Measurements from ENCODE around the gene ERC2. TPM values are rescaled to one million over a fixed set of nuclear protein-coding genes. Genes with fewer than 3 reads are reported as not detected.

Gene ERC2
- total RNA-seq, 4 donors from 2014 or later, result 0.81 to 2.9 (median 1.6) TPM

- no peak for TF ChIP-seq POLR2AphosphoS5 (IDR thresholded peaks at IDR 0.05)
- Histone ChIP-seq H3K27me3 (no peaks in the 10 kb centered on the region), H3K9me3 (no peaks in the 10 kb centered on the region), H3K36me3 (no peaks in the 10 kb centered on the region), H3K27ac (no peak overlapping the region), H3K4me3 (no peak overlapping the region), H3K4me1 (peaks cover 0 to 9% (median 4%) of the 10 kb centered on the region in 3 donors)
- no peak for ATAC-seq
- WGBS, 2 donors (ENCODE audit: low coverage in 1 of 2), result 82 to 85% methylated on average over 2 of the region's 2 CpGs
Measured at GRCh38 chr3:56130036-56130435, 338.2 kb downstream of the ERC2 start.

GRCh38 chr3:56126632-56127031 is 341.6 kb downstream of the ERC2 start:
- Histone ChIP-seq H3K4me3 (no peak overlapping the region), H3K27ac (no peak overlapping the region), H3K27me3 (no peaks in the 10 kb centered on the region), H3K36me3 (no peaks in the 10 kb centered on the region), H3K9me3 (no peaks in the 10 kb centered on the region), H3K4me1 (no peaks in the 10 kb centered on the region)
- TF ChIP-seq, protein P1, sequence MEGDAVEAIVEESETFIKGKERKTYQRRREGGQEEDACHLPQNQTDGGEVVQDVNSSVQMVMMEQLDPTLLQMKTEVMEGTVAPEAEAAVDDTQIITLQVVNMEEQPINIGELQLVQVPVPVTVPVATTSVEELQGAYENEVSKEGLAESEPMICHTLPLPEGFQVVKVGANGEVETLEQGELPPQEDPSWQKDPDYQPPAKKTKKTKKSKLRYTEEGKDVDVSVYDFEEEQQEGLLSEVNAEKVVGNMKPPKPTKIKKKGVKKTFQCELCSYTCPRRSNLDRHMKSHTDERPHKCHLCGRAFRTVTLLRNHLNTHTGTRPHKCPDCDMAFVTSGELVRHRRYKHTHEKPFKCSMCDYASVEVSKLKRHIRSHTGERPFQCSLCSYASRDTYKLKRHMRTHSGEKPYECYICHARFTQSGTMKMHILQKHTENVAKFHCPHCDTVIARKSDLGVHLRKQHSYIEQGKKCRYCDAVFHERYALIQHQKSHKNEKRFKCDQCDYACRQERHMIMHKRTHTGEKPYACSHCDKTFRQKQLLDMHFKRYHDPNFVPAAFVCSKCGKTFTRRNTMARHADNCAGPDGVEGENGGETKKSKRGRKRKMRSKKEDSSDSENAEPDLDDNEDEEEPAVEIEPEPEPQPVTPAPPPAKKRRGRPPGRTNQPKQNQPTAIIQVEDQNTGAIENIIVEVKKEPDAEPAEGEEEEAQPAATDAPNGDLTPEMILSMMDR (IDR thresholded peaks at IDR 0.05), result no peak
- no peak for TF ChIP-seq POLR2A (IDR thresholded peaks at IDR 0.05)
- no peak for ATAC-seq

GRCh38 chr3:56125358-56126005 is 342.8 kb downstream of the ERC2 start:
- H3K27me3 ChIP-seq, result no peaks in the 10 kb centered on the region
- 38 to 41% methylated on average over 4 to 5 of the region's 5 CpGs for WGBS, 2 donors (ENCODE audit: low coverage in 1 of 2)
- no peaks in the 10 kb centered on the region for H3K4me1 ChIP-seq
- no peaks in the 10 kb centered on the region for H3K36me3 ChIP-seq
- no peak for TF ChIP-seq EP300 (IDR thresholded peaks at IDR 0.05)
- no peak for TF ChIP-seq POLR2A (IDR thresholded peaks at IDR 0.05)
- TF ChIP-seq POLR2AphosphoS5 (IDR thresholded peaks at IDR 0.05), result peak; percentile 36
- ATAC-seq, result peak; percentile 83
- H3K4me3 ChIP-seq, result no peak overlapping the region
- no peak overlapping the region for H3K27ac ChIP-seq
- no peaks in the 10 kb centered on the region for H3K9me3 ChIP-seq

- Histone ChIP-seq H3K9me3 (no peaks in the 10 kb centered on the region), H3K4me1 (no peaks in the 10 kb centered on the region), H3K4me3 (no peak overlapping the region), H3K27me3 (no peaks in the 10 kb centered on the region), H3K36me3 (no peaks in the 10 kb centered on the region), H3K27ac (no peak overlapping the region)
- no peak for ATAC-seq
- 62 to 100% methylated on average over 1 of the region's 1 CpG for WGBS, 2 donors (ENCODE audit: low coverage in 1 of 2)
- TF ChIP-seq EP300 (IDR thresholded peaks at IDR 0.05), result no peak
Measured at GRCh38 chr3:56124546-56124945, 343.7 kb downstream of the ERC2 start.

DNA sequence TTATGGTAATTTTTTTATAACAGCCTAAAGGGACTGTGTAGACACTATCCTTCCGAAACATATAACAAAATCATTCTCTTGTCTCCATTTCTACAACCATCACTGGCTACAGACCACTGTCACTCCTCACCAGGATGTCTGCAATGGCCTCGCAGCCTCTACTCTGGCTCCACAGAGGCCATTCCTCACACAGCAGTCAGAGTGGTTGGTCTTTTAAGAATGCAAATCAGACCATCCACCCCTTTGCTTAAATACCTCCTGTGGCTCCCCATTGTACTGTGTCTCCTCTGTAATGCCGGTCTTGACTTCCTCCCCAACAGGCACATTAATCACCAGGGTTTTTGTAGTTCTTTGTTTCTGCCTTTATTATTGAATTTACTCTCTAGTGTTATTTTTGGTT is 344.8 kb downstream of the ERC2 start:
- H3K4me3 ChIP-seq, result no peak overlapping the region
- ATAC-seq, result no peak
- WGBS, 2 donors (ENCODE audit: low coverage in 1 of 2), result 71 to 85% methylated on average over 3 of the region's 3 CpGs
- H3K9me3 ChIP-seq, result no peaks in the 10 kb centered on the region
- no peaks in the 10 kb centered on the region for H3K4me1 ChIP-seq
- H3K36me3 ChIP-seq, result no peaks in the 10 kb centered on the region
- H3K27me3 ChIP-seq, result no peaks in the 10 kb centered on the region
- H3K27ac ChIP-seq, result no peak overlapping the region
- TF ChIP-seq POLR2A (IDR thresholded peaks at IDR 0.05) (no peak), EP300 (IDR thresholded peaks at IDR 0.05) (no peak), POLR2AphosphoS5 (IDR thresholded peaks at IDR 0.05) (no peak)
- TF ChIP-seq, protein P1 (IDR thresholded peaks at IDR 0.05), result no peak

DNA sequence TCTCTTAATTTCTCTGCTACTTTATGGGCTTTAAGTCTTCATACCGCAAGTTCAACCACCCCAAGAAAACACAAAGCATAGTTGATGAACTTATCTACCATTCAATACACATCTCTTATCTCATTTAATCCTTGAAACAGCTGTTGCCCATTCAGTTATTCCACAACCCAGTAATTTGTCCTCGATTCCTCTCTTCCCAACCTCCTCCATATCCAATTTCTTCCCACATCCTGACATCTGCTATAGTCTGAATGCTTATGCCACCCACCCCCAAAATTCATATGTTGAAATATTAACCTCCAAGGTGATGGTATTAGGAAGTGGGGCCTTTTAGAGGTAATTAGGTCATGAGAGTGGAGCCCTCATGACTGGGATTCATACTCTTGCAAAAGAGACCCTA is 345.4 kb downstream of the ERC2 start:
- no peak for ATAC-seq
- H3K9me3 ChIP-seq, result no peaks in the 10 kb centered on the region
- no peaks in the 10 kb centered on the region for H3K4me1 ChIP-seq
- H3K27me3 ChIP-seq, result no peaks in the 10 kb centered on the region
- TF ChIP-seq POLR2AphosphoS5 (IDR thresholded peaks at IDR 0.05) (no peak), POLR2A (IDR thresholded peaks at IDR 0.05) (no peak), EP300 (IDR thresholded peaks at IDR 0.05) (no peak)
- TF ChIP-seq, protein P1 (IDR thresholded peaks at IDR 0.05), result no peak
- no peaks in the 10 kb centered on the region for H3K36me3 ChIP-seq
- no peak overlapping the region for H3K27ac ChIP-seq
- WGBS, 2 donors (ENCODE audit: low coverage in 1 of 2), result 73 to 86% methylated on average over 2 of the region's 2 CpGs
- no peak overlapping the region for H3K4me3 ChIP-seq
